Right lobe of liver (tissue), 6 donors: ENCODE measurements around the gene RNF121. TPM values are rescaled to one million over a fixed set of nuclear protein-coding genes. Genes with fewer than 3 reads are reported as not detected.

Source experiments
- ATAC-seq, 4 donors: fragments of 200-7000 bp; cut with Tn5 transposase; one replicate each; pipeline ENCODE4 v1.9.1; 2020; ENCODE audit warnings: mild to moderate bottlenecking in 4 of 4, moderate library complexity in 4 of 4
- DNase-seq, 3 donors: peaks; one replicate each; pipeline ENCODE4 v3.0.0-alpha.2; 2020
- H3K27ac ChIP-seq, 3 donors: fragments of 200-600 bp; one replicate each; pipeline ENCODE4 v1.8.0; 2022
- H3K27me3 ChIP-seq, 2 donors: fragments of 200-600 bp; one replicate each; pipeline ENCODE4 v1.8.0; 2022
- H3K36me3 ChIP-seq, 4 donors: fragments of 200-600 bp; sonication (generic) in 1 of 4; one replicate each; pipeline versions ENCODE4 v1.5.1 to v1.8.0; 2017 to 2022; ENCODE audit warnings: control low read depth in 1 of 4
- H3K4me1 ChIP-seq, 4 donors: fragments of 200-600 bp; sonication (generic) in 1 of 4; one replicate each; pipeline versions ENCODE4 v1.5.1 to v1.8.0; 2017 to 2022; ENCODE audit warnings: control low read depth in 1 of 4
- H3K4me3 ChIP-seq, 3 donors: fragments of 200-600 bp; one replicate each; pipeline ENCODE4 v1.8.0; 2022
- H3K9me3 ChIP-seq, 4 donors: fragments of 200-600 bp; sonication (generic) in 1 of 4; one replicate each; pipeline versions ENCODE4 v1.5.1 to v1.8.0; 2017 to 2022; ENCODE audit warnings: control low read depth in 1 of 4
- POLR2A ChIP-seq: fragments of 450-650 bp; IDR thresholded peaks from one replicate; pipeline ENCODE4 v1.6.1; 2017; ENCODE audit warnings: antibody characterized with exemption, mild to moderate bottlenecking
- WGBS: methylation state at CpG from one replicate; pipeline ENCODE4 v1.1.6; 2018; ENCODE audit warnings: low coverage, low lambda C conversion rate; ENCODE audit not compliant: insufficient coverage; ENCODE audit errors: missing lambda C conversion rate; 5-methylcytosine and 5-hydroxymethylcytosine counted together
- intact Hi-C, 2 donors: fragments of 100-400 bp; cut with DNase I; formaldehyde crosslinking; loops; one replicate each; pipeline versions ENCODE4 v1.11.2 to v1.14.1; 2022
- total RNA-seq, 6 experiments: library from RNA; depleted of rRNA in 2 of 6; stranded (reverse); fragments of >200 nt in 2 of 6; fragmentation: NEBNext Ultra II Directional in 3 of 6; extraction: Animal tissue kit (Norgen Biotek cat#: 25700) in 3 of 6; gene quantifications; one replicate each; pipeline versions ENCODE4 v1.1.0 to v1.2.4, GENCODE V29; 2016 to 2023
- TF ChIP-seq, protein P1 (sequence below), 4 donors: fragments of 200-600 bp in 3 of 4; fragments of 450-650 bp in 1 of 4; IDR thresholded peaks; one replicate each; pipeline versions ENCODE4 v1.5.1 to v1.8.0; 2016 to 2022; ENCODE audit warnings: antibody characterized with exemption in 4 of 4, mild to moderate bottlenecking in 2 of 4
- donor health status: DM: no; HTN: yes; CAD: no.
- donor health status: DM: no; HTN: no; CAD: no.
- donor health status: DM: no; HTN: no; CAD: no.
- donor health status: DM: no; HTN: yes; CAD: no.
- donor health status: DM: no; HTN: yes; CAD: no.

The RNF121 gene
- total RNA-seq, 6 experiments from 2014 or later, result 14.8 to 23.7 (median 18.9) TPM

GRCh38 chr11:72018171-72018570 lies 89.3 kb downstream of the RNF121 start:
- TF ChIP-seq, protein P1, sequence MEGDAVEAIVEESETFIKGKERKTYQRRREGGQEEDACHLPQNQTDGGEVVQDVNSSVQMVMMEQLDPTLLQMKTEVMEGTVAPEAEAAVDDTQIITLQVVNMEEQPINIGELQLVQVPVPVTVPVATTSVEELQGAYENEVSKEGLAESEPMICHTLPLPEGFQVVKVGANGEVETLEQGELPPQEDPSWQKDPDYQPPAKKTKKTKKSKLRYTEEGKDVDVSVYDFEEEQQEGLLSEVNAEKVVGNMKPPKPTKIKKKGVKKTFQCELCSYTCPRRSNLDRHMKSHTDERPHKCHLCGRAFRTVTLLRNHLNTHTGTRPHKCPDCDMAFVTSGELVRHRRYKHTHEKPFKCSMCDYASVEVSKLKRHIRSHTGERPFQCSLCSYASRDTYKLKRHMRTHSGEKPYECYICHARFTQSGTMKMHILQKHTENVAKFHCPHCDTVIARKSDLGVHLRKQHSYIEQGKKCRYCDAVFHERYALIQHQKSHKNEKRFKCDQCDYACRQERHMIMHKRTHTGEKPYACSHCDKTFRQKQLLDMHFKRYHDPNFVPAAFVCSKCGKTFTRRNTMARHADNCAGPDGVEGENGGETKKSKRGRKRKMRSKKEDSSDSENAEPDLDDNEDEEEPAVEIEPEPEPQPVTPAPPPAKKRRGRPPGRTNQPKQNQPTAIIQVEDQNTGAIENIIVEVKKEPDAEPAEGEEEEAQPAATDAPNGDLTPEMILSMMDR (IDR thresholded peaks at IDR 0.05), result no peak
- no peak for TF ChIP-seq POLR2A
- no peak for ATAC-seq
- WGBS, result 76% methylated on average over 2 of the region's 9 CpGs

DNA sequence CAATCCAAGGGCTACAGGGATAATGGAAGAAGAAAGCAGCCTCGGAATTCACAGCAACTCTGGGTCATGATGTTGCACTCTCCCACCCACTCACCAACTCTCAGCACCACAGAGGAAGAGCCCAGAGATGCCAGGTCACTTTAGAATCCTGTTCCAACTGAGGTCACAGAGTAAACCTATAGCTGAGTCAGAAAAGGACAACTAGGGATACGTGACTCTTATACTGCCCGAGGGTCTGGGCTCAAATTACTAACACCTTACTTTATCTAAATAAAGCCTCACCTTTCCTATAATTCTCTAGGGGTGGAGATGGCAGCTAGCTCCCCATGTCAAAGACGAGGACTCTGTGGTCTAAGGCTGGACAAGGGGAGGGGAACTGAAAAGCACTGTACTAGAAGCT lies 94.5 kb downstream of the RNF121 start:
- TF ChIP-seq, protein P1 (IDR thresholded peaks at IDR 0.05), result no peak
- no peak for TF ChIP-seq POLR2A
- Histone ChIP-seq H3K27ac (no peak overlapping the region), H3K4me3 (no peak overlapping the region), H3K9me3 (no peaks in the 10 kb centered on the region), H3K27me3 (no peaks in the 10 kb centered on the region), H3K4me1 (peaks cover 0 to 8% (median 0%) of the 10 kb centered on the region in 4 donors), H3K36me3 (peaks cover 15 to 83% (median 47%) of the 10 kb centered on the region in 4 donors)
- 84% methylated on average over 4 of the region's 4 CpGs for WGBS
- no peak for ATAC-seq
- DNase-seq, result no peak
- intact Hi-C loops, result loop anchor here in 1 of 2 donors (5.0 kb wide), 1 partner anchor 74 kb away; no protein-coding TSS in a partner anchor

More at GRCh38 chr11:72018171-72018570, 89.3 kb downstream of the RNF121 start:
- Histone ChIP-seq H3K27ac (no peak overlapping the region), H3K27me3 (no peaks in the 10 kb centered on the region), H3K4me1 (peaks cover 0 to 8% (median 4%) of the 10 kb centered on the region in 4 donors), H3K4me3 (no peak overlapping the region), H3K36me3 (peaks cover 15 to 100% (median 71%) of the 10 kb centered on the region in 4 donors), H3K9me3 (no peaks in the 10 kb centered on the region)
- no peak for DNase-seq
- intact Hi-C loops, result no loop called here

- H3K9me3 ChIP-seq, result no peaks in the 10 kb centered on the region
- no peak for DNase-seq
- H3K36me3 ChIP-seq, result peaks cover 9 to 83% (median 44%) of the 10 kb centered on the region in 4 donors
- intact Hi-C loops, result loop anchor here in 1 of 2 donors (5.0 kb wide), 1 partner anchor 73 kb away; no protein-coding TSS in a partner anchor
- 40% methylated on average over 5 of the region's 5 CpGs for WGBS
- peaks cover 0 to 8% (median 0%) of the 10 kb centered on the region in 4 donors for H3K4me1 ChIP-seq
- no peak for TF ChIP-seq POLR2A
- ATAC-seq, result peak in 3 of 4 donors; percentile 15 to 51 (median 16)
- H3K27me3 ChIP-seq, result no peaks in the 10 kb centered on the region
- H3K27ac ChIP-seq, result no peak overlapping the region
- H3K4me3 ChIP-seq, result no peak overlapping the region
These were observed 95.4 kb downstream of the RNF121 start for GRCh38 chr11:72024069-72024754.

DNA sequence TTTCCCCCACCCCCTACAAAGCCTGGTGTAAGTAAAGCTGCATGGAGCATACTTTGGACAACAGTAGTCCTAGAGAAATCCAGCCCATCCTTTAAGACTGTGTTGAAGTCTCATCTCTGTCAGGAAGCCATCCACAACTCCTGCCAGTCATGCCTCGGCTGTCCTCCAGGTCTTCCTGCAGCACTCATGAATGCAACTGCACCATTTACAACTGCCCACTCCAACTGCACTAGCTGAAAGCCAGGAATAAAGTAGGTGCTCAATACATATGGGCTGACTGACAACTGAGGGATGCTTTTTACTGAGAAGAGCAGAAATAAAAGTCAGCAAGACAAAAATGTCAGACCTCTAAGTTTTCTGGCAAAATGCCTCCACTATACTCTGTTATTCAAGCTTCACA lies 97.2 kb downstream of the RNF121 start:
- ATAC-seq, result no peak
- WGBS, result 50% methylated on average over 1 of the region's 1 CpG
- Histone ChIP-seq H3K27me3 (no peaks in the 10 kb centered on the region), H3K9me3 (no peaks in the 10 kb centered on the region), H3K4me1 (peaks cover 0 to 16% (median 4%) of the 10 kb centered on the region in 4 donors), H3K36me3 (peaks cover 8 to 71% (median 29%) of the 10 kb centered on the region in 4 donors), H3K27ac (no peak overlapping the region), H3K4me3 (no peak overlapping the region)
- DNase-seq, result no peak
- intact Hi-C loops, result loop anchor here in 1 of 2 donors (5.0 kb wide), 1 partner anchor 71 kb away; no protein-coding TSS in a partner anchor
- TF ChIP-seq, protein P1 (IDR thresholded peaks at IDR 0.05), result no peak
- no peak for TF ChIP-seq POLR2A

- Histone ChIP-seq H3K9me3 (no peaks in the 10 kb centered on the region), H3K36me3 (peaks cover 0 to 61% (median 15%) of the 10 kb centered on the region in 4 donors), H3K27ac (no peak overlapping the region), H3K4me3 (no peak overlapping the region), H3K27me3 (no peaks in the 10 kb centered on the region), H3K4me1 (peaks cover 0 to 19% (median 8%) of the 10 kb centered on the region in 4 donors)
- 23% methylated on average over 1 of the region's 1 CpG for WGBS
- DNase-seq (no peak), ATAC-seq (peak; percentile 66 to 77 (median 74))
- no peak for TF ChIP-seq POLR2A
- TF ChIP-seq, protein P1 (IDR thresholded peaks at IDR 0.05), result no peak
- intact Hi-C loops, result no loop called here
These were observed 101.7 kb downstream of the RNF121 start for GRCh38 chr11:72030472-72031045.
